IPS-18c (cell line): ENCODE results near the gene DENND2A.

Experiments used
- H3K4me3 ChIP-seq: 2 replicates; pipeline ENCODE4 v1.7.0; 2013; ENCODE audit warnings: low read depth, mild to moderate bottlenecking, low read length, moderate library complexity; ENCODE audit not compliant: insufficient read depth
- H3K9me3 ChIP-seq: one replicate; pipeline ENCODE4 v1.6.1; 2013; ENCODE audit warnings: mild to moderate bottlenecking, low read length, moderate library complexity; ENCODE audit not compliant: control insufficient read depth, insufficient read depth

Gene DENND2A

DNA sequence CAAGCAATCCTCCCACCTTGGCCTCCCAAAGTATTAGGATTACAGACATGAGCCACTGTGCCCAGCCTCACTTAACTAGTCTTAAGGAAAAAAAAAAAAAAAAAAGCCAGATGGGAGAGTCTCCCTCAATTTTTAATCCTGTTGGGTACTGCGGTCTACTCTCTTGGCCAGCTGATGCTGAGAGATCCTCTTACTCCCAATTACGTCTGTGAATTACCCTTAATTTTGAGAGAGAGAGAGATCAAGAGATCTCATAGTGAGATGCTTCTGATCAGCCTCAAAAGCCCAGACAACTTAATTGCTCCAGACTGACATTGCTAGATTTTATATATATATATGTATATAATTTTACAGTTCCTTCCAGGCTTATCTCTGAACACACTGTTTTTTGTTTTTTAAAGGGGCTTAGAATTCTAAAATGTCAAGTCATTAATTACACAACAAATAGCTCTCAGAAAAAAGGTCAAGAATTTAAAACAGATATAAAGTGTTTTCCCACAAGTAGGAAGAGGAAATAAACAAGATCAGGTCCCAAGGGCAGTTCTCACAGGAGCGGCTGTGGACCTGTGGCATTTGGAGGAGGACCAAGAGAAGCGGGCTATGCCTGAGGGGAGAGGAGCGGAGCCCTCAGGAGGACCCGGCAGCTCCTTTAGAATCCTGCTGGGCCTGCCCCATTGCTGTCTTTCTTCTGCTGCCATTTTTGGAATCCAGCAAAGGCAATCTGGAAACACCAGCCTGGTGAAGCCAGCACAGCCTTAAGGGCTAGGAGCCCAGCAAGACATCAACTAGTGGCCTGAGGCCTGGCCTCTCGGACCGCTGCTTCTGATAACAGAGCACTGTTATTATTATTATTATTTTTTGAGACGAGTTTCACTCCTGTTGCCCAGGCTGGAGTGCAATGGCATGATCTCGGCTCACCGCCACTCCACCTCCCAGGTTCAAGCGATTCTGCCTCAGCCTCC, 30.1 kb downstream of the DENND2A start:
- H3K9me3 ChIP-seq, result peaks cover 2% of the 10 kb centered on the region
- H3K4me3 ChIP-seq, result no peak overlapping the region

DNA sequence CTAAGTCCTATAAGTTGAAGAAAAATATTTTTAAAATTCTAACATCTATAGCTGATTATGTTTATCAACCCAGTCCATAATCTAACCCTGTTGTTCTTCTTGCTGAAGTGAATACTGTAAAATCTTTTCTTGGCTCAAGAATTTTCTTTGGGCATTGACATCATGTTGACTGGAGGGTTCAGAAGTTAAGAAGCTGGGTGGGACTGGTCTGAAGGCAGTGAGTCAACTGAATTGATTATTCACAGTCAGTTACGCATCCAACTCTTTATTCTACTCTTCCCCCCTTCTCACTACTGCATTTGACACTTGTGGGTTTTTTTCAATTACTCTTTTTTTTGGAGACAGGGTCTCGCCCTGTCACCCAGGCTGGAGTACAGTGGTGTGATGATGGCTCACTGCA, 31.0 kb downstream of the DENND2A start:
- H3K4me3 ChIP-seq, result no peak overlapping the region
- H3K9me3 ChIP-seq, result peaks cover 2% of the 10 kb centered on the region

DNA sequence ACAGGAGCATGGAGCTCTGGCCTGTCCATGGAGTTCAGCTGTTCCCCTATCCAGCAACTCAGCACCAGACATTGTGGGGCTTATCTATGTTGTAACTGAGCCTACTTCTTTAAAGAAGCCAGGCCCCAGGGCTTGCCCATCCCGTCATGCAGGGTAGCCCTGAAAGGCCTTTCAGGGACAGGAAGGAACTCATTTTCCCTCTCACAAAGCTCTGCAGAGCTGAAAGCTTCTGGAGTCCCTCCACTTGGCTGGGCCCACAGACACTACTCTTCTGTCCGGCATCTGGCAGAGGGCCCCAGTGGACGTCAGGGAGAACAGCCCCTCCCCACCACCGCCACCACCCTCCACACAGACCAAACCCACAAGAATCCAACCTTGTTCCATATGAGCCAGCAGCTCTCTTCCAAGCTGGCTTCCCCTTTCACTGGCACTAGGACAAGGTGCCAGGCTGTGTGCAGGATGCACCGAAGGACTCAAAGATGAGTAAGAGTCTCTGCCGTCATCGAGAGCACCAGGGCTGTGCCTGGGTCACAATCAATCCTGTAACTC, 33.1 kb downstream of the DENND2A start:
- no peaks in the 10 kb centered on the region for H3K9me3 ChIP-seq
- no peak overlapping the region for H3K4me3 ChIP-seq

DNA sequence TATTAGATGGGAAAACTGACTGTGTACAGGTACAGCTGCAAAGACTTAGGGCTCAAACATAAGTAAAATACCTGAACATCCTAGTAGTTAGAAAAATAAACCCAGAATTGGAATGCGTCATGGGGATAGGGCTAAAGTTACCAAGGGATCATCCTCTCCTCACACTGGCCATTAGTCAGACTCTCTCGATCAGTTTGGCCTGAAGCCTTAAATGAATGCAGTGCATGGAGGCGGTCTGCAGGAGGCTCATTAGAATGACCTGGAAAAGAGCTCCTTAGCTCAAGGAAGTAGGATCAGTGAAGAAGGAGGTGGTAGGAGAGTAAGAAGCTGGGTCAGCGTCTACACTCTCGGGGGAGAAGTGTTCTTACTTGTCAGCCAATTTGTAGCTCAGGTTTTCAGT, 35.3 kb downstream of the DENND2A start:
- Histone ChIP-seq H3K4me3 (no peak overlapping the region), H3K9me3 (no peaks in the 10 kb centered on the region)

DNA sequence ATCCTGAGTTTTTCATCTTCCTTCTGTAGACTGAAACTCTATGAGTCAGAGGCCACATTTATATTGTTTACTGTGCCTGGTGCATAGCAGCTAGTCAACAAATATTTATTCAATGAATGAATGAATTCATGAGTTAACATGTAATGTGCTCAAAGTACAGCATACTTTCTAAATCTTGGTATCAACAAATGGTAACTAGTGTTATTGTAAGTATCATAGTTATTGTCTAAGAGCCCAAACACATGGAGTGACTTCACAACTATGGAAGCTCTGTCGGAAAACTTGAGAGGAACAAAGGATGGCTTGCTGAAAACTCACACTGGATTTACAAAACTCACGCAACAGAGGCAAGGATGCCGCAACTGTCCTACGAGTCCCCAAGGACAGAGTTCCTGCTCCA, 35.9 kb downstream of the DENND2A start:
- H3K9me3 ChIP-seq, result no peaks in the 10 kb centered on the region
- H3K4me3 ChIP-seq, result no peak overlapping the region

DNA sequence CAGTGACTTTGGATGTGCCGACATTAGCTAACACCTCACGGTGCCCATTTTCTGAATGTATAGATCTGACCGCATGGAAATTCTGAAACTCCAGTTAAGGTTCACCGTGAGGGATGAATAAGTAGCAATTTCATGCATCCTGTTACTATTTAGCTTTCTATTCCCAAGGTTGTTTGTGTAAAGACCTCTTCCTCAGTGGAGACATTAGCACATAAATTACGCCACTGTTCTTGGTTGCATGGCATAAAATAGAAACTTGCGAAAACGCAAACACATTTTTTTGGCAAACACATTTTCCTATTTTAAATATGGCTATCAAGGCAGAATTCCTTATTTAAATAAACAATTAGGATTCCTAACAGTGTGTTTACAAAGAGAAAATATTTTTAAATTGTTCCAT, 36.5 kb downstream of the DENND2A start:
- Histone ChIP-seq H3K9me3 (no peaks in the 10 kb centered on the region), H3K4me3 (no peak overlapping the region)

DNA sequence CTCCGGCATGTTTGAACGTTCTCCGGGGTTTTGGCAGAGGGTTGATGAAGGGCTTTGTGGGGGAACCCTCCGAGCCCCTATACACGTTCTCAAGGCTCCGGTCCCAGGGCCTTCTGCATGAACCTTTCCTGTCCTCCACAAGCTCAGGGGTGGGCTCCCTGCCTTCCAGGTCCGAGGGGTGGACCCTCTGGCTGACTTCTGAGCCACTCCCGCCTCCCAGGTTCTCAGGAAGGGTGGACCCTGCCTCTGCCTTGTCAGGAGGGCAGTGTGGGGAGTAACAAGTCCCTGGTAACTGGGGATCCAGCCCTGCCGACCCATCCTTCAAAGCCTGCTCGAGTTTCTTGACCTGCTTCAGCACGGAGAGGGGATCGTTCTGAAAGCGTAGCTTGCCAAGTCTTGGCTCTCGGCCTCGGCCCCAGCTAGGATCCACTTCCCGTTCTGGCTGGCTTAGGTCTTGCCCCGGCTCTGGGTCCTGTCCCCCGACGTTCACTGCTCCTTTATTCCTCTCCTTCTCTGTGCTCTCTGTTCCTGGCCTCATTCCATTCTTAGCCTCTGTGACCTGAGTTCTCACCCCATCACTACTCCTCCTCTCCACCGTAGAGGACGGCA, 38.9 kb downstream of the DENND2A start:
- H3K9me3 ChIP-seq, result no peaks in the 10 kb centered on the region
- H3K4me3 ChIP-seq, result no peak overlapping the region

DNA sequence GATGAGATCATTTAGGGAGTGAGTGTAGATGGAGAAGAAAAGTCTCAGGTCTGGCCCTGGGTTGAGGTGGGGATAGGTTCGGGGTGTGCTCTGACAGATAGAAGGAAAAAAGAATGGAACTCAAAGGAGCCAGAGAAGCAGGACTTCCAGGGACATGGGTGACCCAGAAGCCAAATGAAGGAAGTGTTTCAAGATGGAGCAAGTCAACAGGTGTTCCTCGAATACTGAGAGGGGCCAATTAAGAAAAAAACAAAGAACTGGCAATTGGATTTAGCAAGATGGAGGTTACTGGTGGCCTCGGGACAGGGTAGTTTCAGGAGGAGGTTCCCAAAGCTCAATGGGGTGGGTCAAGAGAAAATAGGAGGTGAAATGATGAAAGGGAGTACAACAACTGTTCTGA, 40.3 kb downstream of the DENND2A start:
- H3K9me3 ChIP-seq, result no peaks in the 10 kb centered on the region
- H3K4me3 ChIP-seq, result no peak overlapping the region

DNA sequence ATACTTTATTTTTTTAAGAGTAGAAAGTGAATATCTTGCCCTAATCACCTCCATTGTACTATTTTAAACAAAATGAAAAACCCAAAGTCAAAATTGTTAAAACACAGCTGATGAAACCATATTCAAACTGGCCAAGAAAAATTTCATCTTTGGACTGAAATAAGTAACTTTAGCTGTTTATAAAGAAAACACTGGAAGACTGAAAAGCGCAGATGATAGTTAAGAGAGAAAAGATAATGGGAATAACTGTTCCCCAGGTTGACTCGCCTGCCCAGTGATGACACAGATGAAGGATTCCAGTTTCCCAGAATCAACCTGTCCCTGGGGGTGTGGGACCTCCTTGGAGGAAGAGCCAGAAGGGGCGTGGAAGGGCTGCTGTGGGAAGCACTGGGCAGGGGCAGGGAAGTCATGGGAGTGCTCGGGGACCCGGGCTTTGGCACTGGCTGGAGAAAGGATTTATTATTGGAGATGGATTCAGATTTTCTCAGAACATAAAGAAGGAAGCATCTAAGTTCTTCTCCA, 43.1 kb downstream of the DENND2A start:
- H3K4me3 ChIP-seq, result no peak overlapping the region
- no peaks in the 10 kb centered on the region for H3K9me3 ChIP-seq

DNA sequence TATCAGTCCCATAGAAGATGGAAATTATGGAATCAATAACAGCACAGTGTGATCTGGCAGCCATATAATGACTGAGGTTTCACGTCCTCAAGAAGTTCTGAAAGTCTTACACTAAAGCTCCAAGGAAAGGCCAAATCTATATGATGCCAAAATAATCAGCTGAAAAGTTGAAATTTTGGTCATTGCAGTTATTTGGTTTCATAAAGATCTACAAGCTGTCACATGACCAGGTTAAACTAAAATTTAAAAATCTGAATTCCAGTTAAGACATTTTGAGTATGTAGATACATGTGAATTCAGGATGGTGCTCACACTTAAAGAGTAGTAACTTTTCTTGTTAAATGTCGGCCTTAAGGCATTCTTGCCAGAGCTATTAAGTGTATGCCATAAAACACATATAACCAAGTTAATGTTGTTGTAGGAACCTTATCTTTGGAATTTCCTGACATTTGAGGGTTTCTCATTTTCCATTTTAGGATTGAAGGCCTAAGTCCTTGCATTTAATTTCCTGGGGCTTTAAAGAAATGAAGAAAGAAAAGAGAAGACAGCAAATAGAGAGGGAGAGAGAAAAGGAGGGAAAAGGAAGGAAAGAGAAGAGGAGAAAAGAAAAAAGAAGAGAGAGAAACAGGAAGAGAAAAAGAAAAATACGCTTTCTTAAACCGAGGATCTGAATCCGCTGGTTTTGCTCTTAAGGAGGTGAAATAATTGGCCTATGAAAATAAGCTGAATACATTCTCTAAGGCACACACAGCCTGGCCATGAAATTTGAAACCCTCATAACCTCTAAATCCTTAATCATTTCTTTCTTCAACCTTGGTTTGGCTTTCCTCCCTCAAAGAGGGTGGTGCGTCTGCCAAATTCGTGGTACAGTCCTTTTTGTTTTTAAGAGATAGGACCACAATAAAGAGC, 43.8 kb downstream of the DENND2A start:
- H3K4me3 ChIP-seq, result no peak overlapping the region

DNA sequence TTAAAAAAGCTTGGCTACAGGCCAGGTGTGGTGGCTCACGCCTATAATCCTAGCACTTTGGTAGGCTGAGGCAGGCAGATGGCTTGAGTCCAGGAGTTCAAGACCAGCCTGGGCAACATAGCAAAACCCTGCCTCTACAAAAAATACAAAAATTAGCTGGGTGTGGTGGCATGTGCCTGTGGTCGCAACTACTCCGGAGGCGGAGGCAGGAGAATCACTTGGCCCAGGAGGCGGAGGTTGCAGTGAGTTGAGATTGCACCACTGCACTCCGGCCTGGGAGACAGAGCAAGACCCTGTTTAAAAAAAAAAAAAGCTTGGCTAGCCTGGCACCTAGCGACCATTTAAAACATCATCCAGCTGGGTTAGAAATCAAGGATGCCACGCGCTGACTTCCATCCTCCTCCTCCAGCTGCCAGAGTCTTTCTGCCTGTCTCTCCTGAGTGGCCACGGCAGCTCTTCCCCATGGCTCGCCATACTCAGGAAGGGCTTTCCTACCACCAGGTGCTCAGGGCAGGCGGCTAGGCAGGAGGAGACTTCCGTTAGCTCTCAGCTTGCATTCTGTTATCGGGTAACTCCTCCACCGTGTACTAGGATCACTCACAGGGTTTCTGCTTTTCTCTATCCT, 45.0 kb downstream of the DENND2A start:
- Histone ChIP-seq H3K9me3 (no peaks in the 10 kb centered on the region), H3K4me3 (no peak overlapping the region)

More for the DNA sequence above, 43.8 kb downstream of the DENND2A start:
- no peaks in the 10 kb centered on the region for H3K9me3 ChIP-seq

DNA sequence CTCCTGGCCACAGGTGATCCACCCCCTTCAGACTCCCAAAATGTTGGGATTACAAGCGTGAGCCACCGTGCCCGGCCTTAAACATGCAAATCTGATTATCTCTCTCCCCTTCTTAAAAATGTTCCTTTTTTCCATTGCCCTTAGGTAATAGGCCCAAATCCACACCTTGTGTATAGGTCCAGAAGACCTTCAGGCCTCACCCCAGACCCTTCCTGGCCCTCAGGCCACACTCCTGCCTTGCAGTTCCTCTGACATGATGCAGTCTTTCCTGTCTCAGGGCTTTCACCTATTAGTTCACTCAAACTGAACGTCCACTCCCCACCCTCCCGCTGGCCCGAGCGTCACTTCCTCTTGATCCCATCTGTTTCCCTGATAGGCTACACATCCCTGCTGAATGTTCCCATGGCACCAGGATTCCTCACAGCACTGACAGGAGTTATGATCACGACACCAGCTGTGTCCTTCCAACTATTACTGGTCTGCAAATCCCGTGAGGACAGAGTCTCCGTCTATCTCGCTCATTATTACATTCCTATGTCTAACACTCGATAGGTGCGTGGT, 46.4 kb downstream of the DENND2A start:
- H3K9me3 ChIP-seq, result no peaks in the 10 kb centered on the region
- H3K4me3 ChIP-seq, result no peak overlapping the region

DNA sequence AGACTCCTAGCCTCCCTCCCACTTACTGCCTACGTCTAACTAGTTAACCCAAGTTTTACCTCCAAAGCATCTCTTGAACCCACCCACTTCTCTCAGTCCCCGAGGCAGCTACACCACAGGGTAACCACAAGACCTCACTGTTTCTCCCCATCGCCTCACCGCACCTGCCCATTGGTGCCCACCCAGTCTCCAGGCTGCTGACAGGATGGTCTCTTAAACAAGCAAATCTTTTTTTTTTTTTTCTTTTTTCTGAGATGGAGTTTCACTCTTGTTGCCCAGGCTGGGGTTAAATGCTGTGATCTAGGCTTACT, 47.0 kb downstream of the DENND2A start:
- Histone ChIP-seq H3K9me3 (no peaks in the 10 kb centered on the region), H3K4me3 (no peak overlapping the region)

DNA sequence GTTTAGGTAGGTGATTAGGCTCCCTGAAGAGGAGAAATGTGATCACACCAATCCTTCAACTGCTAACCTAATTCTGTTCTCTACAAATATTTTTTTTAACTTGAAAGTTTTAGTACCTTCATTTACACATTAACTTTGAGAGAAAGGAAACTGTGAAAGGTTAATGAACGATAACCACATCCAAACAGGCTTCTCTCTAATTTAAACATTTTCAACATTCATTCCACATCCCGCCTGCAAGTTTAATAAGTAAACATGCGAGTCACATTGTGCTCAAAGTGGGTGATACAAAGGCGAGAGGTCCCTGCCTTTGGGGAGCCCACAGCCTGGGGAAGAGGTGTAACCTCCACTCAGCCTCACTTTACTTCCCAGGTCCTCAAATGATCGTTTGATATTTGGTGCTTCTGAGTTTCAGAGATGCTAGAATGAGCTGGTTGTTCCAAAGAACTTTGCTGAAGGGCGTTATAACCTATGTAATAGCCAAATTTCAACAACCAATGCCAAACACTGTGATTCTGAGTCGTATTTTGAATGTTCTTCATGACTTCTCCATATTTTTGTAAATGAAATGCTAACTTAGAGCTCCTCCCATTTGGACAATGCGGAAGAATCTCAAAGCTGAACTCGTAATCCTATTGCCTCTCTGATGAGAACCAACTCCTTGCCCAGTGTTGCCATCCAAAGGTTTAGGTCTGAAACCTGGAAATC, 47.5 kb downstream of the DENND2A start:
- no peaks in the 10 kb centered on the region for H3K9me3 ChIP-seq
- H3K4me3 ChIP-seq, result no peak overlapping the region

DNA sequence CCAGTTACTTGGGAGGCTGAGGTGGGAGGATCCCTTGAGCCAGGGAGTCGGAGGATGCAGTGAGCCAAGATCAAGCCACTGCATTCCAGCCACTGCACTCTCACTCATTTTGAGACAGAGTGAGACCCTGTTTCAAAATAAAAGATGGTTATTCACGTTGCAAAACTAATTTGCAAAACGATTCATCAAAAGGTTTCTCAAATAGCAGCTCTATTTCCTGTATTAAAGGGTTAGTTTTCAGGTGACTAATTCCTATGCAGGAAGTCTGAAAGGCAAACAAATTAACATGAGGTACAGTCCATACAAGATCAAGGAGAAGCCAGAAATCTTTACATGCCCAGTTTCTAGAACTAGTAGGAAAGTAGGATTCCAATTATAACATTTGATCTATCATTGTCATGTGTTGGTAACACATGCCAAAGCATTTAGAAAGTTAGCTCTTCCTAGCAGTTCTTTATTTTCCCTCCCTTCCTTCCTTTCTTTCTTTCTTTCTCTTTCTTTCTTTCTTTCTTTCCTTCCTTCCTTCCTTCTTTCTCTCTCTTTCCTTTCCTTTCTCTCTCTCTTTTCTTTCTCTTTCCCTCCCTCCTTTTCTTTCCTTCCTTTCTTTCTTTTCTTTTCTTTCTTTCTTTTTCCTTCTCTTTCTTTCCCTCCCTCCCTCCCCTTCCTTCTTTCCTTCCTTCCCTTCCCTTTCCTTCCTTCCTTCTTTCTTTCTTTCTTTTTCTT, 49.3 kb downstream of the DENND2A start:
- Histone ChIP-seq H3K9me3 (no peaks in the 10 kb centered on the region), H3K4me3 (no peak overlapping the region)
